ENCODE results near the gene ZNF619. TPM values are rescaled to one million over a fixed set of nuclear protein-coding genes. Genes with fewer than 3 reads are reported as not detected.
A peak's percentile ranks its signal among the peaks of the same experiment; 100 is the strongest.

ZNF619 gene
- total RNA-seq, 1 experiment from 2014 or later, result 7.2 TPM

- peak; percentile 74; the same call in 1 of the 2 replicates for TF ChIP-seq ZBTB43 (CRISPR knock-in tag; IDR thresholded peaks at IDR 0.05)
- no peak for TF ChIP-seq ZNF263 (CRISPR knock-in tag; IDR thresholded peaks at IDR 0.05; ENCODE audit: low read depth)
- peak; percentile 67; the same call in 1 of the 2 replicates for TF ChIP-seq USF1 (CRISPR knock-in tag; IDR thresholded peaks at IDR 0.05)
- TF ChIP-seq FOXP1 (CRISPR knock-in tag; IDR thresholded peaks at IDR 0.05; ENCODE audit: borderline replicate concordance), result peak; percentile 97
- peak; percentile 66 for TF ChIP-seq FOXP4 (CRISPR knock-in tag; IDR thresholded peaks at IDR 0.05)
- TF ChIP-seq ESRRA (CRISPR knock-in tag; IDR thresholded peaks at IDR 0.05; ENCODE audit: borderline replicate concordance), result peak; percentile 72; the same call in 1 of the 2 replicates
- TF ChIP-seq ETV6 (CRISPR knock-in tag; IDR thresholded peaks at IDR 0.05), result peak; percentile 88
These were observed 47.8 kb downstream of the ZNF619 start, which contains the start of gene ZNF621 (continued) for GRCh38 chr3:40524568-40525285.

- no peak overlapping the region for H3K27ac Mint-ChIP-seq
- H3K4me3 Mint-ChIP-seq, result no peak overlapping the region
- DNase-seq (ENCODE audit: low spot score) (no peak), ATAC-seq (no peak)
- POLR2A ChIA-PET, result no interaction called here
- CTCF ChIA-PET, result no interaction called here
- H3K27me3 Mint-ChIP-seq (ENCODE audit: low read depth), result no peaks in the 10 kb centered on the region
- peaks cover 66% of the 10 kb centered on the region for H3K36me3 Mint-ChIP-seq
- peaks cover 16% of the 10 kb centered on the region for H3K4me1 Mint-ChIP-seq
- peaks cover 6% of the 10 kb centered on the region for H3K9me3 Mint-ChIP-seq
- TF ChIP-seq ZNF396 (CRISPR knock-in tag; IDR thresholded peaks at IDR 0.05; ENCODE audit: borderline replicate concordance), result no peak
- TF ChIP-seq RELA (CRISPR knock-in tag; IDR thresholded peaks at IDR 0.05; ENCODE audit: borderline replicate concordance), result no peak
- TF ChIP-seq E2F4 (CRISPR knock-in tag; IDR thresholded peaks at IDR 0.05; ENCODE audit: borderline replicate concordance, low read depth), result no peak
- TF ChIP-seq ZNF219 (CRISPR knock-in tag; IDR thresholded peaks at IDR 0.05; ENCODE audit: borderline replicate concordance), result no peak
- TF ChIP-seq SP1 (CRISPR knock-in tag; conservative IDR thresholded peaks at IDR 0.05), result no peak
These were observed 51.5 kb downstream of the ZNF619 start for GRCh38 chr3:40528426-40528825.

- TF ChIP-seq ZBTB21 (CRISPR knock-in tag; IDR thresholded peaks at IDR 0.05; ENCODE audit: borderline replicate concordance) (no peak), CBFB (CRISPR knock-in tag; IDR thresholded peaks at IDR 0.05; ENCODE audit: low read depth) (no peak), USF1 (CRISPR knock-in tag; IDR thresholded peaks at IDR 0.05) (no peak), ZNF671 (CRISPR knock-in tag; IDR thresholded peaks at IDR 0.05) (no peak), FOXJ3 (CRISPR knock-in tag; IDR thresholded peaks at IDR 0.05; ENCODE audit: borderline replicate concordance) (no peak), CTCF (IDR thresholded peaks at IDR 0.05) (no peak), ZSCAN18 (CRISPR knock-in tag; IDR thresholded peaks at IDR 0.05) (no peak), ZNF416 (CRISPR knock-in tag; IDR thresholded peaks at IDR 0.05) (no peak), CREM (CRISPR knock-in tag; IDR thresholded peaks at IDR 0.05) (no peak)
- ATAC-seq, result no peak
- Mint-ChIP-seq H3K27ac (no peak overlapping the region), H3K36me3 (peaks cover 85% of the 10 kb centered on the region), H3K9me3 (peaks cover 11% of the 10 kb centered on the region), H3K27me3 (ENCODE audit: low read depth) (no peaks in the 10 kb centered on the region), H3K4me1 (no peaks in the 10 kb centered on the region), H3K4me3 (no peak overlapping the region)
- CTCF ChIA-PET, result no interaction called here
- no peak for DNase-seq (ENCODE audit: low spot score)
- POLR2A ChIA-PET, result no interaction called here
These were observed 55.3 kb downstream of the ZNF619 start for GRCh38 chr3:40532252-40532651.

All from WTC11 (cell line).